H9 (cell line): Measurements from ENCODE around the gene PIAS2. TPM values are rescaled to one million over a fixed set of nuclear protein-coding genes. Genes with fewer than 3 reads are reported as not detected.
"Not testable (repeated sequence)": the region's sequence is repeated elsewhere in the genome, so short reads cannot be mapped to it uniquely, and the experiment has no call there.

Source experiments
- DNase-seq: peaks from one replicate; pipeline ENCODE4 v3.0.0-alpha.2; 2017
- H2AFZ ChIP-seq: one replicate; pipeline ENCODE4 v1.6.1; 2013; ENCODE audit warnings: mild to moderate bottlenecking, low read length, control low read depth, moderate library complexity
- H2AK5ac ChIP-seq: 2 replicates; pipeline ENCODE4 v1.6.1; 2013; ENCODE audit warnings: low read length, control low read depth, mixed read lengths; ENCODE audit not compliant: insufficient read length
- H2BK120ac ChIP-seq: one replicate; pipeline ENCODE4 v1.6.1; 2013; ENCODE audit warnings: low read depth, mild to moderate bottlenecking, low read length, control low read depth, inconsistent platforms; ENCODE audit not compliant: poor library complexity, severe bottlenecking
- H2BK12ac ChIP-seq: 2 replicates; pipeline ENCODE4 v1.6.1; 2013; ENCODE audit warnings: low read length, control low read depth, mixed read lengths, low read depth; ENCODE audit not compliant: insufficient read length
- H2BK15ac ChIP-seq: 2 replicates; pipeline ENCODE4 v1.6.1; 2013; ENCODE audit warnings: low read depth, low read length, control low read depth
- H2BK20ac ChIP-seq: one replicate; pipeline ENCODE4 v1.6.1; 2013; ENCODE audit warnings: low read depth, mild to moderate bottlenecking, low read length, control low read depth, inconsistent platforms; ENCODE audit not compliant: poor library complexity, severe bottlenecking
- H2BK5ac ChIP-seq: 2 replicates; pipeline ENCODE4 v1.6.1; 2013; ENCODE audit warnings: low read length, control low read depth, mixed read lengths; ENCODE audit not compliant: insufficient read length
- H3K14ac ChIP-seq: 2 replicates; pipeline ENCODE4 v1.6.1; 2013; ENCODE audit warnings: low read length, control low read depth; ENCODE audit not compliant: insufficient read depth
- H3K18ac ChIP-seq: 2 replicates; pipeline ENCODE4 v1.6.1; 2013; ENCODE audit warnings: low read depth, mild to moderate bottlenecking, mixed read lengths, low read length, control low read depth; ENCODE audit not compliant: insufficient read length
- H3K23ac ChIP-seq: 2 replicates; pipeline ENCODE4 v1.6.1; 2013; ENCODE audit warnings: low read length, control low read depth, mixed read lengths, low read depth; ENCODE audit not compliant: insufficient read length
- H3K23me2 ChIP-seq: 2 replicates; pipeline ENCODE4 v1.6.1; 2013; ENCODE audit warnings: low read depth, mild to moderate bottlenecking, mixed read lengths, low read length, control low read depth; ENCODE audit not compliant: insufficient read length, poor library complexity, severe bottlenecking
- H3K27ac ChIP-seq: 2 replicates; pipeline ENCODE4 v1.5.1; 2013; ENCODE audit warnings: low read length, control low read depth, mixed read lengths, low read depth; ENCODE audit not compliant: insufficient read length
- H3K27me3 ChIP-seq: 2 replicates; pipeline ENCODE4 v1.6.1; 2013; ENCODE audit warnings: low read length, control low read depth, inconsistent platforms; ENCODE audit not compliant: insufficient read depth
- H3K4ac ChIP-seq: 2 replicates; pipeline ENCODE4 v1.6.1; 2013; ENCODE audit warnings: low read depth, mild to moderate bottlenecking, control low read depth, inconsistent platforms, low read length, moderate library complexity
- H3K4me1 ChIP-seq: 2 replicates; pipeline ENCODE4 v1.6.1; 2013; ENCODE audit warnings: low read length, control low read depth, inconsistent platforms; ENCODE audit not compliant: insufficient read depth
- H3K4me2 ChIP-seq: 2 replicates; pipeline ENCODE4 v1.6.1; 2013; ENCODE audit warnings: low read length, control low read depth, mixed read lengths; ENCODE audit not compliant: insufficient read length, insufficient read depth
- H3K56ac ChIP-seq: 2 replicates; pipeline ENCODE4 v1.6.1; 2013; ENCODE audit warnings: low read depth, mild to moderate bottlenecking, mixed read lengths, low read length, control low read depth; ENCODE audit not compliant: insufficient read length
- H3K79me1 ChIP-seq: 2 replicates; pipeline ENCODE4 v1.6.1; 2013; ENCODE audit warnings: low read depth, mild to moderate bottlenecking, moderate library complexity, low read length, control low read depth, inconsistent platforms; ENCODE audit not compliant: insufficient read depth, poor library complexity, severe bottlenecking
- H3K79me2 ChIP-seq: 2 replicates; pipeline ENCODE4 v1.6.1; 2013; ENCODE audit warnings: low read length, control low read depth, inconsistent platforms; ENCODE audit not compliant: insufficient read depth
- H3K9ac ChIP-seq: 2 replicates; pipeline ENCODE4 v1.6.1; 2013; ENCODE audit warnings: low read length, control low read depth, mixed read lengths; ENCODE audit not compliant: insufficient read length; ENCODE audit errors: extremely low read depth
- H3K9me3 ChIP-seq: one replicate; pipeline ENCODE4 v1.6.1; 2013; ENCODE audit warnings: low read depth, low read length, inconsistent platforms; ENCODE audit not compliant: control insufficient read depth
- H3T11ph ChIP-seq: one replicate; pipeline ENCODE4 v1.6.1; 2013; ENCODE audit warnings: mild to moderate bottlenecking, low read length, control low read depth, inconsistent platforms
- H4K20me1 ChIP-seq: one replicate; pipeline ENCODE4 v1.6.1; 2013; ENCODE audit not compliant: control insufficient read depth, insufficient read length, insufficient read depth
- H4K5ac ChIP-seq: 2 replicates; pipeline ENCODE4 v1.6.1; 2013; ENCODE audit warnings: low read depth, mild to moderate bottlenecking, mixed read lengths, low read length, control low read depth; ENCODE audit not compliant: insufficient read length
- H4K8ac ChIP-seq: replicated peaks from 2 replicates; pipeline ENCODE4 v1.6.1; 2013; ENCODE audit warnings: low read length, control low read depth, mixed read lengths, low read depth; ENCODE audit not compliant: insufficient read length
- H4K91ac ChIP-seq: 2 replicates; pipeline ENCODE4 v1.6.1; 2013; ENCODE audit warnings: low read depth, mild to moderate bottlenecking, moderate library complexity, mixed read lengths, low read length, control low read depth; ENCODE audit not compliant: insufficient read length
- H3K27ac Mint-ChIP-seq, 3 experiments: 2 replicates in 2 of 3; 3 replicates in 1 of 3; pipeline ENCODE4 v1.8.0; 2020 to 2021; ENCODE audit warnings: mixed read lengths in 3 of 3, mild to moderate bottlenecking in 1 of 3, moderate library complexity in 1 of 3
- H3K27me3 Mint-ChIP-seq: 2 replicates; pipeline ENCODE4 v1.8.0; 2021; ENCODE audit warnings: low read depth, mild to moderate bottlenecking, moderate library complexity, mixed read lengths
- H3K36me3 Mint-ChIP-seq, 3 experiments: 2 replicates in 2 of 3; 3 replicates in 1 of 3; pipeline ENCODE4 v1.8.0; 2020 to 2021; ENCODE audit warnings: low read depth in 3 of 3, mixed read lengths in 3 of 3; ENCODE audit not compliant: insufficient read depth in 1 of 3
- H3K4me1 Mint-ChIP-seq, 2 experiments: 2 replicates each; pipeline ENCODE4 v1.8.0; 2020; ENCODE audit warnings: mixed read lengths in 2 of 2
- H3K4me3 Mint-ChIP-seq, 2 experiments: 2 replicates in 1 of 2; 3 replicates in 1 of 2; pipeline ENCODE4 v1.8.0; 2020 to 2021; ENCODE audit warnings: mild to moderate bottlenecking in 2 of 2, mixed read lengths in 2 of 2, moderate library complexity in 1 of 2
- H3K9me3 Mint-ChIP-seq, 2 experiments: 2 replicates in 1 of 2; 3 replicates in 1 of 2; pipeline ENCODE4 v1.8.0; 2020; ENCODE audit warnings: mild to moderate bottlenecking in 2 of 2, mixed read lengths in 2 of 2, moderate library complexity in 1 of 2
- WGBS: extraction: QIAGEN DNeasy Blood & Tissue Kit; methylation state at CpG from one replicate; pipeline ENCODE4 v1.1.7; 2013; ENCODE audit warnings: missing lambda C conversion rate, low lambda C conversion rate, mixed read lengths; ENCODE audit not compliant: insufficient read length; ENCODE audit errors: extremely low coverage; 5-methylcytosine and 5-hydroxymethylcytosine counted together
- total RNA-seq: library from RNA; stranded (reverse); gene quantifications from 2 replicates; pipeline ENCODE4 v1.2.1, GENCODE V29; 2021
- TF ChIP-seq, protein P1 (sequence below): fragments of 200-600 bp; sonication (generic); conservative IDR thresholded peaks from 3 replicates; pipeline ENCODE4 v1.8.0; 2021; ENCODE audit warnings: antibody characterized with exemption, mild to moderate bottlenecking

PIAS2 gene
- total RNA-seq, 1 experiment from 2014 or later: 58.4 TPM

DNA sequence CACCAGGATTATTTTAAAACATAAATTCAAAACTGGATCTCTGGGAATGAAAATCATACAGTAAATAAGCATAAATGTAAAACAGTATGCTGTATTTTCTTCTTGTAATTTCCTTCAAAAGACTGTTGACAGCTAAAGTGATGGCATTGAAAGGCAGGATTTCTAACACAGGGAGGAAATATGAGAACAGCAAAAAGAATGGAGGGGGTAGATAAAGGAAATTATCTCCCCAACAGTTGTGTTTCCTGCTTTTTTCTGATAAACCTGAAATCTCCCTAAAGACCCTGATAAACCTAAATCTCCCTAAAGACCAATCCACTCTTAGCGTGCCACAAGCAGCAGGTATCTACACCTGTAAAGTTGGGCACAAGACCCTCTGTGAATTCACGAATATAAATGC, 50.8 kb downstream of the PIAS2 start:
- Histone ChIP-seq H3T11ph (no peak overlapping the region), H2AFZ (no peak overlapping the region), H4K91ac (no peak overlapping the region), H2BK120ac (no peak overlapping the region), H4K20me1 (no peaks in the 10 kb centered on the region), H3K23me2 (no peaks in the 10 kb centered on the region), H4K8ac (no peak overlapping the region), H3K79me2 (peaks cover 11% of the 10 kb centered on the region), H3K4ac (no peak overlapping the region), H3K4me2 (no peak overlapping the region), H2BK20ac (no peak overlapping the region), H4K5ac (no peak overlapping the region), H3K18ac (no peak overlapping the region), H3K14ac (no peak overlapping the region), H2BK15ac (no peak overlapping the region), H2BK12ac (no peak overlapping the region), H3K27ac (no peak overlapping the region), H3K4me1 (no peaks in the 10 kb centered on the region; the same call in 1 of the 2 replicates), H3K27me3 (no peaks in the 10 kb centered on the region), H2AK5ac (no peak overlapping the region), H3K56ac (no peak overlapping the region), H3K9ac (no peak overlapping the region), H3K79me1 (no peaks in the 10 kb centered on the region), H3K9me3 (peaks cover 14% of the 10 kb centered on the region), H3K23ac (no peak overlapping the region), H2BK5ac (no peak overlapping the region)
- TF ChIP-seq, protein P1, sequence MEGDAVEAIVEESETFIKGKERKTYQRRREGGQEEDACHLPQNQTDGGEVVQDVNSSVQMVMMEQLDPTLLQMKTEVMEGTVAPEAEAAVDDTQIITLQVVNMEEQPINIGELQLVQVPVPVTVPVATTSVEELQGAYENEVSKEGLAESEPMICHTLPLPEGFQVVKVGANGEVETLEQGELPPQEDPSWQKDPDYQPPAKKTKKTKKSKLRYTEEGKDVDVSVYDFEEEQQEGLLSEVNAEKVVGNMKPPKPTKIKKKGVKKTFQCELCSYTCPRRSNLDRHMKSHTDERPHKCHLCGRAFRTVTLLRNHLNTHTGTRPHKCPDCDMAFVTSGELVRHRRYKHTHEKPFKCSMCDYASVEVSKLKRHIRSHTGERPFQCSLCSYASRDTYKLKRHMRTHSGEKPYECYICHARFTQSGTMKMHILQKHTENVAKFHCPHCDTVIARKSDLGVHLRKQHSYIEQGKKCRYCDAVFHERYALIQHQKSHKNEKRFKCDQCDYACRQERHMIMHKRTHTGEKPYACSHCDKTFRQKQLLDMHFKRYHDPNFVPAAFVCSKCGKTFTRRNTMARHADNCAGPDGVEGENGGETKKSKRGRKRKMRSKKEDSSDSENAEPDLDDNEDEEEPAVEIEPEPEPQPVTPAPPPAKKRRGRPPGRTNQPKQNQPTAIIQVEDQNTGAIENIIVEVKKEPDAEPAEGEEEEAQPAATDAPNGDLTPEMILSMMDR: no peak
- Mint-ChIP-seq H3K27ac (peak overlapping the region in 2 of 3 experiments; percentile 25 to 36; a peak in 4 of 7 replicates), H3K4me1 (peaks cover 26 to 41% of the 10 kb centered on the region in 2 experiments), H3K27me3 (no peaks in the 10 kb centered on the region), H3K4me3 (no peak overlapping the region), H3K36me3 (peaks cover 33 to 40% (median 35%) of the 10 kb centered on the region in 3 experiments), H3K9me3 (peaks cover 29 to 30% of the 10 kb centered on the region in 2 experiments)
- no CpG with 5 or more reads among the region's 2 CpGs for WGBS
- no peak for DNase-seq

DNA sequence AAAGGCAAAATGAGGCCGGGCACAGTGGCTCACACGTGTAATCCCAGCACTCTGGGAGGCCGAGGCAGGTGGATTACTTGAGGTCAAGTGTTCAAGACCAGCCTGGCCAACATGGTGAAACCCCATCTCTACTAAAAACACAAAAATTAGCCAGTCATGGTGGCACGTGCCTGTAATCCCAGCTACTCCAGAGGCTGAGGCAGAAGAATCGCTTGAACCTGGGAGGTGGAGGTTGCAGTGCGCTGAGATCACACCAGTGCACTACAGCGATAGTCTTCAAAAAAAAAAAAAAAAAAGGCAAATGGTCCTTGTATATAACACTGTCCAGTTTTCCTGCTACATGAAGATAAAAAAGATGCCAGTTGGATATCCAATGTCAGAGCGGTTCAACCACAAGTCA, 52.1 kb downstream of the PIAS2 start:
- not testable (repeated sequence) for H3K4me2 ChIP-seq, H2BK120ac ChIP-seq, H2AFZ ChIP-seq, DNase-seq, H3K56ac ChIP-seq, H4K5ac ChIP-seq, H4K91ac ChIP-seq, H3K23me2 ChIP-seq, H3K23ac ChIP-seq, H3K27ac ChIP-seq, H3K4me3 Mint-ChIP-seq, H3K14ac ChIP-seq, H2BK15ac ChIP-seq, H3K27ac Mint-ChIP-seq, H2BK5ac ChIP-seq, H4K20me1 ChIP-seq, H3K4ac ChIP-seq, H3K79me1 ChIP-seq, H2BK12ac ChIP-seq, H3K9ac ChIP-seq, H3K4me1 ChIP-seq, H3T11ph ChIP-seq, H4K8ac ChIP-seq, H2BK20ac ChIP-seq, H3K18ac ChIP-seq, H3K27me3 ChIP-seq, H3K27me3 Mint-ChIP-seq, H2AK5ac ChIP-seq
- Histone ChIP-seq H3K79me2 (peaks cover 10% of the 10 kb centered on the region), H3K9me3 (peaks cover 14% of the 10 kb centered on the region)
- Mint-ChIP-seq H3K9me3 (peaks cover 23 to 24% of the 10 kb centered on the region in 2 experiments), H3K4me1 (peaks cover 26 to 34% of the 10 kb centered on the region in 2 experiments), H3K36me3 (peaks cover 24 to 32% (median 27%) of the 10 kb centered on the region in 3 experiments)
- WGBS: no CpG with 5 or more reads among the region's 8 CpGs
